Left forelimb (tissue), 1 donor: Measurements from ENCODE around the gene GCN1.
"Not testable (repeated sequence)": the region's sequence is repeated elsewhere in the genome, so short reads cannot be mapped to it uniquely, and the experiment has no call there.

Experiments used
- DNase-seq: peaks from one replicate; pipeline ENCODE4 v3.0.0-alpha.2; 2018; ENCODE audit warnings: low spot score

The GCN1 gene

DNA sequence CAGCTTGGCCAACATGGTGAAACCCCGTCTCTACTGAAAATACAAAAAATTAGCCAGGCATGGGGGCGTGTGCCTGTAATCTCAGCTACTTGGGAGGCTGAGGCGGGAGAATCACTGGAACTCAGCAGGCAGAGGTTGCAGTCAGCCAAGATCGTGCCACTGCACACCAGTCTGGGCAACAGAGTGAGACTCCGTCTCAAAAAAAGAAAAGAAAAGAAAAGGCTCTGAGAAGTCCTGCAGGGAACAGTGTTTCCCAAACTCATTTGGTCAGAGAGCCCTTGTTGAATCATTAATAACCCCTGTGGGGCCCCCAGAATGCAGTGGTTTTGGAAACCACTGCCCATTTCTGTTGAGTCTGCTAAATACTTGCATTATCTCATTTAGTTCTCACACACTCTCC is 18.7 kb upstream of the GCN1 start:
- not testable (repeated sequence) for DNase-seq

DNA sequence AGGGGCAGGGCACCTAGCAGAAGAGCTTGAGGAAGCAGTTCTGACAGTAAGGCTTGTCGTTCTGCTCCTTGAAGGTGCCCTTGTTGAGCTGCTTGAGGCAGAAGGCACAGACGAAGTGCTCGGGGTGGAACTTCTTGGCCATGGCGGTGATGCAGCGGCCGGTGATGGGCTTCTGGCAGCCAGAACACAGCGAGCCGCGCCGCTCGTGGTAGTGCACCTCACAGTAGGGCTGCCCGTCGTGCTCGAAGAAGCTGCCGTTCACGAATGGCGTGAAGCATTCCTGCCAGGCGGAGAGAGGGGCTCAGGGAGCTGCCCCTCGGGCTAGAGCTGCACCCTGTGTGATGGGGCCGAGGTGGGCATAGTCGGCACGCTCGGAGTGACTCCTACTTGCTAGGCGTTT is 17.8 kb upstream of the GCN1 start:
- no peak for DNase-seq

- no peak for DNase-seq
Measured at GRCh38 chr12:120211904-120212283, 17.4 kb upstream of the GCN1 start.

DNA sequence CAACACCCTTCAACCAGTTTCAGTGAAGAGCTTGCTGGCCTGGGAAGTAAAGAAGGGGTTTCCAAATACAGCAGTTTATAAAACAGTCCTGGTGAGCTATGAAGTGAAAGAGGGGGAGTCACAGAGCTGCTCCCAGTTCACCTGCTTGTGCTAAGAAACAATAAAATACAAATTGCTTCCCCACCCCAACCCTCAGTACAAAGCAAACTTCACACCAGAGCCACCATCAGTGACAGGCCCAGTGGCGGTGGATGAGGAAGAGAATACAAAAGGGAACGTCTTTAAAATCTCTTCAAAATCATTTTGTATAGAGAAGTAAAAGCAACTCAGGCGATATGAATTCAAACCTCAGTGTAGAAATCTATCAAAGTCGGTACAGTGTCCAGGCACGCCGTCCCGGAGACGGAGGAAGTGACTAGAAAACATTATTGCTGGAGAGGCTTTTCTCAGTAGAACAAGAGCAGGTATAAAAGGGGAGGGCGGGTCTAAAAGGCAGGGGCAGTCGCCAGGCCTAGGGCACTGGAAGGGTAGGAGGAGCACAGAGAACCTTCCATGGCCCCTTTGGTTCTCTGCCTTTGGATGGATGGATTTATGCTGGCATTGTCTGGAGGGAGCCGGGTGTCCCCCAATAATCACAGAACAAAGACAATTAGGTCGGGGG is 16.9 kb upstream of the GCN1 start:
- DNase-seq, result no peak

DNA sequence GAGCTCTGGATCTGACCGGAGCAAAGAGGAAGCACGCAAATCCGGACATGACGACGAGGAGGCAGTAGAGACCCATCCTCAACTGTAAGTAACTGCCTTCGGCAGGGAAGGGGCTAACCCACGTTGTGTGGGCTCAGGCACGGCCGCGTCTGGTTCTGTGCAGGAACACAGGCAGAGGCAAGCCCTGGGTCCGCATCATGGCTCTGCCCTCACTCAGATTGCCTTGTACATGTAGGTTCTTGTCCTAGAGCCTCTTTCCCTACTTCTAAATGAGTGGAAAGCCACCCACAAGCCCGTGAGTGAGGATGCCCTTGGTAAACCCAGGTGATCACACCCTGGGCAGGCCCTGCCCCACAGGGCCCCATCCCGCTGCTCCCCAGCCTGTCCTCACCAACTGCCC is 15.3 kb upstream of the GCN1 start:
- DNase-seq, result no peak

- DNase-seq, result no peak
Measured at GRCh38 chr12:120207227-120207626, 12.7 kb upstream of the GCN1 start.

GRCh38 chr12:120206781-120207180 is 12.3 kb upstream of the GCN1 start:
- not testable (repeated sequence) for DNase-seq

DNA sequence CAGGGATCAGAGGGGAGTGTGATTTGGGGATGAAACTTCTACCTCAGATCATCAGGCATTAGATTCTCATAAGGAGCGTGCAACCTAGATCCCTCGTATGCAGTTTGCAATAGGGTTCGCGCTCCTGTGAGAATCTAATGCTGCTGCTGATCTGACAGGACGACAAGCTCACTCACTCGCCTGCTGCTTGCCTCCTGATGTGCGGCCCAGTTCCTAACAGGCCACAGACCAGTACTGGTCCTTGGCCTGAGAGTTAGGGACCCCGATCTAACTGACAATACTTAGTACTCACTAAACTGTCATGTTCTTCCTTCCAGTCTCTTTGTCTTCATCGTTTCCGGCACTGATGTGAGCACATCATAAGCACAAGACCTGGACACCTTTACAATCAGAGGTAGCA is 11.7 kb upstream of the GCN1 start:
- no peak for DNase-seq

- DNase-seq, result no peak
Measured at GRCh38 chr12:120204171-120204570, 9.7 kb upstream of the GCN1 start.

- DNase-seq, result no peak
Measured at GRCh38 chr12:120200364-120200800, 5.9 kb upstream of the GCN1 start.

GRCh38 chr12:120199595-120200306 is 5.2 kb upstream of the GCN1 start:
- DNase-seq, result no peak

DNA sequence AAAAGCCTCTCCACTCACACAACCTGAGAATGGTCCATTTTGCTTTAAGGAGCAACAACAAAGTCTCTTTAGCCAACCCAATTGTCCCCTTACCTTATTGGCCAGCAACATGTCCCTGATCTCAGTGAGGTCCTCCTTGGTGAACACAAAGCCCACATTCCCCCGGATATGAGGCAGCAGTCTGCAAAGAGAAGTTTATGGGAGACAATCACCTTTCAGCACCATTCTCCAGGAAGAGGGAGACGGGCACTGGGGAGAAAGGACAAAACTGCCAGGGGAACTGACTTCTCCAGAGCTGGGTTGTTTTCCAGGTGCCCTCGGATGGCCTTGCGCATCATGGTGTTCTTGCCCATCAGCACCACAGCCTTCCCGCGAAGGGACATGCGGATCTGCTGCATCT is 4.5 kb upstream of the GCN1 start:
- no peak for DNase-seq

- DNase-seq, result no peak
Measured at GRCh38 chr12:120197542-120197887, 3.0 kb upstream of the GCN1 start.

DNA sequence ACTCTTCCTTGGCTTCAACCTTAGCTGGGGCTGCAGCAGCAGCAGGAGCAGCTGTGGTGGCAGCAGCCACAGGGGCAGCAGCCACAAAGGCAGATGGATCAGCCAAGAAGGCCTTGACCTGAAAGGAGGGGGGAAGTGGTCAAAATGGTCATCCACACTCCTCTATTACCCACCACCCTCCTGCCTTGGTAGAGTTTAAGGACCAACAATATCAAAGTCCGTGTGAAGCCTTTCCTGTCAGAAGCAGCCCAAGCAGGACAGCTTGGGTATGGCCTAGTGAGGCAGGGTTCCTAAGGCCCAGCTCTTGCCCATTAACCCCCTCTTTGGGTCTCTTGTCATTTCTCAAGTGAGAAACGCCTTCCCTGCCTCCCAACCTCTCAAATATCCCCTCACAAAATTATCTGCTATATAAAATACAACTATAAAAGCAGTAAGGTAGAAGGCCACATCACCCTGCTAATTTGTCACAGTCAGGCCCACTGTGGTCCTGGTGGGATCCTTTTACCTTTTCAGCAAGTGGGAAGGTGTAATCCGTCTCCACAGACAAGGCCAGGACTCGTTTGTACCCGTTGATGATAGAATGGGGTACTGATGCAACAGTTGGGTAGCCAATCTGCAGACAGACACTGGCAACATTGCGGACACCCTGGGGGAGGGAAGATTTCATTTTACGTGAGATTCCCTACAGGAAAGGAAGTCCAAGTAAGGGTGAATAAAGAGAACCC is 2.5 kb upstream of the GCN1 start:
- not testable (repeated sequence) for DNase-seq

- no peak for DNase-seq
Measured at GRCh38 chr12:120196363-120196762, 1.8 kb upstream of the GCN1 start.

DNA sequence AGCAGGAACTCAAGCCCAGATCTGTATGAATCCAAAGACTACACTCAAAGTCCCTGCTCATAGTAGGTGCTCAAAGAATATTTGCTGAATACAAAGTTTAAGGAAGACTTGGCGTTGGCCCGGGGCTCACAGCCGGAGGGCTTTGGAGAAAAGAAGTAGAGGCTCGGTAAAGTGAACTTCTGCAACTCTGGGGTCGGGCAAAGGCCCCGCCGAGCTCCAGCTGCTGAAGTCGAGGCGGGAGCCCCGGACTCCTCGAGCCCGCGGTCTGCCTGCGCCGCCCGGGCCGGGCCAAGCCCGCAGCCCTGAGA is 335 bp downstream of the GCN1 start:
- no peak for DNase-seq

DNA sequence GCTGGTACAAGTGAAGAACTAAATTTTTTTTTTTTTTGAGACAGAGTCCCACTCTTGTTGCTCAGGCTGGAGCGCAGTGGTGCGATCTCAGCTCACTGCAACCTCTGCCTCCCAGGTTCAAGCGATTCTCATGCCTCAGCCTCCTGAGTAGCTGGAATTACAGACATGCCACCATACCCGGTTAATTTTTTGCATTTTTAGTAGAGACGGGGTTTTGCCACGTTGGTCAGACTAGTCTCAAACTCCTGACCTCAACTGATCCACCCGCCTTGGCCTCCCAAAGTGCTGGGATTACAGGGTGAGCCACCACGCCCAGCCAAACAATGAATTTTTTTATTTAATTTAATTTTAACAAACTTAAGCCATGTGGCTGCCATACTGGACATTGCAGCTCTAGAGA is 1.2 kb downstream of the GCN1 start:
- not testable (repeated sequence) for DNase-seq

DNA sequence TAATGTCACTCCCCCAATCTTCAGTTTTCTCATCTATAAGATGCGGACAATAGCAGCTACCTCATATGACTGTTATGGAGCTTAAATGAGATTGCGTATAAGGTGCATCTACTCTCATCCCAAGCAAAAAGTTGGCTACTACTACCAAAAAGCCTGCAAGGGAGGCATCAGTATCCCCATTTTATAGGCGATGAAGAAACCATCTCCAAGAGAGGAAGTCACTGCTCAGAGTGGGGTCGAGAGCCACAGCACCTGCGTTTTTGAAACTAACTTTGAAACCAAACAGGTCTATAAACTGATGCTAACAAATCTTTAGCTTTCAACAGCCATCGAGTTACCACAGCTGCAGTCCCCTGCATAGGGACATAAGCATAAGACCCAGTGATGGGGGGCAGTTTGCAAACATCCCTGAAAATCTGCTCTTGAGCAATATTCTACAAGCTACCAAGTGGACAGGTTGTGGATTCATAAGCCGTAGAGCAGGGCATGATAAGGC is 3.5 kb downstream of the GCN1 start:
- no peak for DNase-seq

DNA sequence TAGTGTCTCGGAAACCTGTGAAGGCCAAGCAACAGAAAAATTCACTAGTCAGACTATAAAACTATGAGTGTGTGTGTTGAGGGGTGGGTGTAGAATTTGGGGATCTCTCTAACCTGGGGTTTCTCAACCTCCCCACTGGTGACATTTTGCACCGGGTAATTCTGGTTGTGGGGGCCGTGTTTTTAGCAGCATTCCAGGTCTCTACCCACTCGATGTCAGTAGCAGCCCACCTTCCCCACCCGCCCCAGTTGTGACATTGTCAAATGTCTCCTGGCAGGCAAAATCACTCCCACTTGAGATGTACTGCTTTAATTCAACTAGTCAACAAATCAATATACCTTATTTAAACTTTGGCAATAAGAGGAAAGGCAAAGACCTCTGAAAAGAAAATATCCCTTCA is 4.1 kb downstream of the GCN1 start:
- DNase-seq, result no peak

DNA sequence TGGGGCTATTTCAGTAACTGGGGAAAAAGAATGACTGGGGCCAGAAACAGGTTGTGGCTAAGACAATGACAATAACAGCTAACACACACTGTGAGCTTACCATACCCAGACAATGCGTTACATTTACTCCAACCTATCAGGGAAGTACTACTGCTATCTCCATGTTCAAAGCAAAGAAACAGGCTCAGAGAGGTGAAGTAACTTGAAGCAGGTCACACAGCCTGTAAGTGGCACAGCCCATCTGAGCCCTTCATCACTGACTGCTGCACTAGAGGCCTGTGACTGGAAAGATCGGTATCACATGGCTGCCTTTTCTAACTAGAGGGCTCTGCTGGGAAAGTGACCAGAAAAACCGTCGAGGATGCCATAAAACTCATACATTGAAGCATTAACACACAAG is 7.9 kb downstream of the GCN1 start:
- DNase-seq, result no peak

GRCh38 chr12:120183211-120183631 is 11.3 kb downstream of the GCN1 start:
- no peak for DNase-seq

DNA sequence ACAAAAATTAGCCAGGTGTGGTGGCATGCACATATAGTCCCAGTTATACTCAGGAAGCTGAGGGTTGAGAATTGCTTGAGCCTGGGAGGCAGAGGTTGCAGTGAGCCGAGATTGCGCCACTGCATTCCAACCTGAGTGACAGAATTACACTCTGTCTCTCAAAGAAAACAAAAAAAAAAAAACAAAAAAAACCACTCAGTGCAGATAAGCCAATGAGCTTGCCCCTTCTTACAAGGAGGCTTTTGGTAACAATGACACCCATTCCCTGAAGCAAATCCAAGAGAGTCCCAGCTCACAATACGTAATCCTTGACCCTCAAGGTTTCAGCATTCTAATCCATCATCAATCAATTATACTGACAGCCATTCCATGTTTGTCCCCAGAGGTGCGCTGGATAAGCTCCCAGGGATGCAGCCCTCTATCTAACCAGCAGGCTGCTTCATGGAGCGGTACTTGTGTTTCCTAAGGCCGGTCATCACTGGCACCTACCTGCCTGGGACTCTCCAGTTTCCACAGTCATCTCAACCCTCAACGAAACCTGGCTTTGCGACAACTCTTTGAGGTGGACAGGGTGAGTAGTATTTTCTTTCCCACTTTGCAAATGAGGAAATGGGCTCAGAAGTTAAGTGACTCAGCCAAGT is 12.4 kb downstream of the GCN1 start:
- no peak for DNase-seq

DNA sequence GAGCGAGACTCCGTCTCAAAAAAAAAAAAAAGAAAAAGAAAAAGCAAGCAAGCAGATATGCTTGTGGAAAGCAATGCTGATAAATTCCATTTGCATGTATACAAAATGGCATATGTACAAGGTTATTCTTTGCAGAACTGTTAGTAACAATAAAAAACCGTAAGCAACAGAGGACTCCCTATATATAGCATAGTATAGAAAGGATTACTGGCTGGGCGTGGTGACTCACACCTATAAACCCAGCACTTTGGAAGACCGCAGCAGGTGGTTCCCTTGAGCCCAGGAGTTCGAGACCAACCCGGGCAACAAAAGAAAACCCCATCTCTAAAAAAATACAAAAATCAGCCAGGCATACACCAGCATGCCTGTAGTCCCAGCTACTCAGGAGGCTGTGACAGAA is 13.5 kb downstream of the GCN1 start:
- no peak for DNase-seq
